ENCODE data around the gene NDRG4. TPM values are rescaled to one million over a fixed set of nuclear protein-coding genes. Genes with fewer than 3 reads are reported as not detected.

The NDRG4 gene, protein sequence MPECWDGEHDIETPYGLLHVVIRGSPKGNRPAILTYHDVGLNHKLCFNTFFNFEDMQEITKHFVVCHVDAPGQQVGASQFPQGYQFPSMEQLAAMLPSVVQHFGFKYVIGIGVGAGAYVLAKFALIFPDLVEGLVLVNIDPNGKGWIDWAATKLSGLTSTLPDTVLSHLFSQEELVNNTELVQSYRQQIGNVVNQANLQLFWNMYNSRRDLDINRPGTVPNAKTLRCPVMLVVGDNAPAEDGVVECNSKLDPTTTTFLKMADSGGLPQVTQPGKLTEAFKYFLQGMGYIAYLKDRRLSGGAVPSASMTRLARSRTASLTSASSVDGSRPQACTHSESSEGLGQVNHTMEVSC
- total RNA-seq: 1.7 TPM in 2 replicates

DNA sequence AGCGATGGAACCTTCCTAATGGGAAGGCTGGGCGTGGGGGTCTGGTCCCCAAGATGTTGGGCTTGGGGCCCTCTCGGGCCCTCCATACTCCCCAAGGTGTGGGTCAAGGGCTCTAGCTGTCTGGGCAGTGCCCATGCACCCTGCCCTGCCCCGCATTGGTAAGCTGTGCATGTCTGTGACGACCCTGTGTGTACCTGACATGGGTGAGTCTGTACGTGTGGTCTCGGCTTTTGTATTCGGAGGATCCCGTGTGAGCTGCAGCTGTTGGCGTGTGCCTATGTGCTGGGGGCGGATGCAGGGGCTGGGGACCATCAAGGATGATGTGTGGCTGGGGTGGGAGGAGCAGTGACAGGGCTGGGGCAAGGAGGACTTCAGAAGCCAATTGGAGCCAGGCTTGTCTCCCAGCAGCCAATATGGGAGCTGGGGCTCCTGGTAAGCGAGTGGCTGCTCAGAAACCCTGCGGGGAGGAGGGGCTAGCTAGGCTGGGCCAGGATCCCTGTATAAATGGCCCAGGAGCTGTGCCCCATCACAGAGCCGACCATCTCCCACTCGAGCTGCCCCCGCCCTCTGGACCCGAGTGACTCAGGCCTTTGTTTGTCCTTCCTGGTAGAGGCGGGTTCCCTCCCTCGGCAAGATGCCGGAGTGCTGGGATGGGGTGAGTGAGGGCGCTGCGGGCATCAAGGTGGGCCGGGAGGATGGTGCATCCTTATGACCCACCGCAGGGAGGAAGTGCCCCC, at the start of gene NDRG4:
TSS of gene NDRG4 (plus strand) at position 529 of the 737 bp plus-strand sequence. CDS start at position 635, 106 bp downstream.
- peak within 1 kb of the TSS; percentile 81 for H3K4me3 Mint-ChIP-seq

GRCh38 chr16:58450590-58450989, 49.4 kb upstream of the NDRG4 start:
- no peak for DNase-seq
- peaks cover 5% of the 10 kb centered on the region for H3K4me1 Mint-ChIP-seq
- H3K27ac Mint-ChIP-seq: no peak overlapping the region
- H3K4me3 Mint-ChIP-seq: no peak overlapping the region
- no peaks in the 10 kb centered on the region for H3K36me3 Mint-ChIP-seq (ENCODE audit: low read depth)
- H3K27me3 Mint-ChIP-seq: peaks cover 23% of the 10 kb centered on the region
- H3K9me3 Mint-ChIP-seq: no peaks in the 10 kb centered on the region
- intact Hi-C loops (cut with micrococcal nuclease): loop anchor here (10.0 kb wide), 1 partner anchor 46 kb away; no protein-coding TSS in a partner anchor

More for the DNA sequence above, at the start of gene NDRG4:
- Mint-ChIP-seq H3K27ac (peak within 1 kb of the TSS; percentile 49), H3K27me3 (peaks cover 4% of the 10 kb centered on the region), H3K9me3 (no peaks in the 10 kb centered on the region), H3K36me3 (ENCODE audit: low read depth) (no peaks in the 10 kb centered on the region), H3K4me1 (peaks cover 14% of the 10 kb centered on the region)
- peak; percentile 75 for DNase-seq
- intact Hi-C loops (cut with micrococcal nuclease): loop anchor here (1.0 kb wide), 1 partner anchor 234 kb away; no protein-coding TSS in a partner anchor

- intact Hi-C loops (cut with micrococcal nuclease): loop anchor here (10.0 kb wide), 1 partner anchor 46 kb away; no protein-coding TSS in a partner anchor
- H3K9me3 Mint-ChIP-seq: no peaks in the 10 kb centered on the region
- no peak overlapping the region for H3K4me3 Mint-ChIP-seq
- H3K27ac Mint-ChIP-seq: no peak overlapping the region
- H3K4me1 Mint-ChIP-seq: peaks cover 5% of the 10 kb centered on the region
- no peak for DNase-seq
- no peaks in the 10 kb centered on the region for H3K36me3 Mint-ChIP-seq (ENCODE audit: low read depth)
- peaks cover 25% of the 10 kb centered on the region for H3K27me3 Mint-ChIP-seq
Observed at GRCh38 chr16:58451265-58451689, 48.7 kb upstream of the NDRG4 start.

- Mint-ChIP-seq H3K4me3 (no peak overlapping the region), H3K4me1 (peaks cover 5% of the 10 kb centered on the region), H3K27ac (no peak overlapping the region), H3K36me3 (ENCODE audit: low read depth) (no peaks in the 10 kb centered on the region), H3K9me3 (no peaks in the 10 kb centered on the region), H3K27me3 (peaks cover 25% of the 10 kb centered on the region)
- no peak for DNase-seq
- intact Hi-C loops (cut with micrococcal nuclease): loop anchor here (10.0 kb wide), 1 partner anchor 47 kb away; no protein-coding TSS in a partner anchor
Observed at GRCh38 chr16:58451945-58452401, 48.0 kb upstream of the NDRG4 start.

GRCh38 chr16:58452640-58453039, 47.3 kb upstream of the NDRG4 start:
- peaks cover 22% of the 10 kb centered on the region for H3K27me3 Mint-ChIP-seq
- no peak overlapping the region for H3K27ac Mint-ChIP-seq
- H3K4me1 Mint-ChIP-seq: peaks cover 5% of the 10 kb centered on the region
- H3K9me3 Mint-ChIP-seq: no peaks in the 10 kb centered on the region
- H3K36me3 Mint-ChIP-seq (ENCODE audit: low read depth): no peaks in the 10 kb centered on the region
- DNase-seq: no peak
- H3K4me3 Mint-ChIP-seq: no peak overlapping the region
- intact Hi-C loops (cut with micrococcal nuclease): loop anchor here (10.0 kb wide), 1 partner anchor 48 kb away; no protein-coding TSS in a partner anchor

DNA sequence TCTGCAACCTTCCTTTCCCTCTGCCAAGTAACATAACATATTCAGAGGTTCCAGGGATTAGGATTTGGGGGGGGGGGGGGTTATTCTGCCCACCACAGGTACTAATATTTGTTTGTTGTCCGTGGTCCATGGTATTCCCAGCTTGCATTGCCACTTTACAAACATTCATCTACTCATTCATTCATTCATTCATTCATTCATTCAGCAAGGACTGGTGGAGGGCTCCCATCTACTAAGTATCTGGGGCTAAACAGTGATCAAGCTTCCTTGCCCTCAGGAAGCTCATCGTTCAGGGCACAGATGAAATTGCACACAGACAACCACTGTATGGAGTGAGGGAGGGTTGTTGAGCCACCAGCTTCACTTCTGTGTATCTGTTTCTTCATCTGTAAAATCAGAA, 45.8 kb upstream of the NDRG4 start:
- Mint-ChIP-seq H3K27ac (no peak overlapping the region), H3K36me3 (ENCODE audit: low read depth) (no peaks in the 10 kb centered on the region), H3K27me3 (peaks cover 20% of the 10 kb centered on the region), H3K4me3 (no peak overlapping the region), H3K9me3 (no peaks in the 10 kb centered on the region), H3K4me1 (peaks cover 8% of the 10 kb centered on the region)
- DNase-seq: no peak
- intact Hi-C loops (cut with micrococcal nuclease): loop anchor here (10.0 kb wide), 1 partner anchor 49 kb away; no protein-coding TSS in a partner anchor

DNA sequence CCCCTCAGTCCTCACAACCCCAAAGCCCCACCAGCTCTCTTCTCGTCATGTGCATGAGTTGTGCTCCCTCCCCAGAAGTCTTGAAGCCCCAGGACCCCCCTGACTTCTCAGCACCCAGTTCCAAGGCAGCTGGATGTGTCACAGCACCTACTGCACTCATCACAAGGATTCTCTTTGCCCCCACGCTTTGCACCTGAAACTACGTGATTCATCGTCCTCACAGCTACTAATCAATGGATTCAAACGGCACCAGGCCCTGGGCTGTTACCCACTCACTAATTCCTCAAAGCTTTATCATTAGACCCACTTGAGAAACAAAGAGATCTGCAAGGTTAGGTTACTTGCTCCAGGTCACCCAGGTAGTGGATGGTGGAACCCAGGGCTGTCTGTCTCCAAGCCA, 45.1 kb upstream of the NDRG4 start:
- Mint-ChIP-seq H3K27ac (no peak overlapping the region), H3K27me3 (peaks cover 16% of the 10 kb centered on the region)
- intact Hi-C loops (cut with micrococcal nuclease): loop anchor here (10.0 kb wide), 1 partner anchor 50 kb away; no protein-coding TSS in a partner anchor

GRCh38 chr16:58455750-58456149, 44.2 kb upstream of the NDRG4 start:
- intact Hi-C loops (cut with micrococcal nuclease): loop anchor here (10.0 kb wide), 1 partner anchor 51 kb away; no protein-coding TSS in a partner anchor
- Mint-ChIP-seq H3K4me3 (no peak overlapping the region), H3K27ac (no peak overlapping the region), H3K27me3 (peaks cover 18% of the 10 kb centered on the region), H3K4me1 (peaks cover 13% of the 10 kb centered on the region), H3K36me3 (ENCODE audit: low read depth) (no peaks in the 10 kb centered on the region), H3K9me3 (no peaks in the 10 kb centered on the region)
- DNase-seq: no peak

More for the DNA sequence above, 45.1 kb upstream of the NDRG4 start:
- no peak overlapping the region for H3K4me3 Mint-ChIP-seq
- H3K36me3 Mint-ChIP-seq (ENCODE audit: low read depth): no peaks in the 10 kb centered on the region
- DNase-seq: no peak
- no peaks in the 10 kb centered on the region for H3K9me3 Mint-ChIP-seq
- peaks cover 13% of the 10 kb centered on the region for H3K4me1 Mint-ChIP-seq

DNA sequence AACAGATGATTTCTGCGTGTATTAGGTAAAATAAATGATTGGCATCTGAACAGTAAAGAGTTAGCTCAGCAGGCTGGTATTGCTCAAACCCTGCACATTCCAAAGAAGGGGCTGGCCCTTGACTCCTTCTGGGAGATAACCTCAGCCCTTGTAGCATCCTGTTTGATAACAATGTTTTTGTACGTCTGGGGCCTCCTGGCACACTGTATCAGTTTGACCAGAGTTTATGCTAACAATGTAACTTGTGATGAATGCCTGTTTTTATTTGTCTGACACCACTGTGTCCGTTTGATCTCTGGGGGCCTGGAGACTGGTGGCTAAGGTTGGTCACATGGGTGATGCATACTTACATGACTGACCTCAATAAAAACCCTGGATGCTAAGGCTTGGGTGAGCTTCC, 43.8 kb upstream of the NDRG4 start:
- no peak overlapping the region for H3K4me3 Mint-ChIP-seq
- H3K36me3 Mint-ChIP-seq (ENCODE audit: low read depth): no peaks in the 10 kb centered on the region
- intact Hi-C loops (cut with micrococcal nuclease): loop anchor here (10.0 kb wide), 1 partner anchor 51 kb away; no protein-coding TSS in a partner anchor
- no peak for DNase-seq
- H3K27ac Mint-ChIP-seq: no peak overlapping the region
- H3K9me3 Mint-ChIP-seq: no peaks in the 10 kb centered on the region
- H3K27me3 Mint-ChIP-seq: peaks cover 20% of the 10 kb centered on the region
- peaks cover 14% of the 10 kb centered on the region for H3K4me1 Mint-ChIP-seq

DNA sequence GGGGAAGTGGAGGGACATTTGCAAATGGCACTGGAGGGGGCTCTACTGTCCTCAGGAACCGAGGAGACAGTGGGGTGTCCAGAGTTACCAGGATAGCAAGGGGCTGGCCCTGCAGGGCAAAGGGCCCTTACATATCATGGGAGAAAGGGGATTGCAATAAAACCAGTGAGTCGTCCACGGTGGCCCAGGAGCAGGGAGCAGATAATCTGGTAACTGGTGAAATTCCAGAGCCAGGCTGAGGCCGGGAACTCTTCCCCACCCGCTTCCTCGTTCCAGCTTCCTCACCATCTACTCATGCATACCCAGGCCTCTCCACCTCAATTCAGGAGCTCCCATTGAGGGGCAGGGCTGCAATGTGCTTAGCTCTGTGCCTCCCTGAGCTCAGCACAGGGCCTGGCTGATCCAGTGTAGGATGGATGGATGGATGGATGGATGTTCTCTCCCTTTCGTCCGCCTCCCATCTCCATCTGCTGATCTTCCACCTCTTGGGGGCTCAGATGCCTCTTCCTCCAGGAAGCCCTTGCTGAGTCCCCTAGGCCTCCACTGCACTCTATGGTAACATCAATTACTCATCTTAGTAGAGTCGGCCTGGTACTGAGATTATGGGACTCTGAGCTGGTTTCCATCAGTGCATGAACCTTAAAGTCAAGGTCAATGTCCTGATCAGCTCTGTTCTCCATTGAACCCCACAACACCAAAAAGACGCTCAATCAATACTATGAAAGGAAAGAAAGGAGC, 41.2 kb upstream of the NDRG4 start:
- intact Hi-C loops (cut with micrococcal nuclease): loop anchor here (10.0 kb wide), 1 partner anchor 54 kb away; no protein-coding TSS in a partner anchor
- H3K9me3 Mint-ChIP-seq: no peaks in the 10 kb centered on the region
- no peaks in the 10 kb centered on the region for H3K36me3 Mint-ChIP-seq (ENCODE audit: low read depth)
- peaks cover 14% of the 10 kb centered on the region for H3K4me1 Mint-ChIP-seq
- H3K27me3 Mint-ChIP-seq: peaks cover 31% of the 10 kb centered on the region
- peak overlapping the region; percentile 0 for H3K4me3 Mint-ChIP-seq
- peak overlapping the region; percentile 19 for H3K27ac Mint-ChIP-seq
- DNase-seq: no peak

DNA sequence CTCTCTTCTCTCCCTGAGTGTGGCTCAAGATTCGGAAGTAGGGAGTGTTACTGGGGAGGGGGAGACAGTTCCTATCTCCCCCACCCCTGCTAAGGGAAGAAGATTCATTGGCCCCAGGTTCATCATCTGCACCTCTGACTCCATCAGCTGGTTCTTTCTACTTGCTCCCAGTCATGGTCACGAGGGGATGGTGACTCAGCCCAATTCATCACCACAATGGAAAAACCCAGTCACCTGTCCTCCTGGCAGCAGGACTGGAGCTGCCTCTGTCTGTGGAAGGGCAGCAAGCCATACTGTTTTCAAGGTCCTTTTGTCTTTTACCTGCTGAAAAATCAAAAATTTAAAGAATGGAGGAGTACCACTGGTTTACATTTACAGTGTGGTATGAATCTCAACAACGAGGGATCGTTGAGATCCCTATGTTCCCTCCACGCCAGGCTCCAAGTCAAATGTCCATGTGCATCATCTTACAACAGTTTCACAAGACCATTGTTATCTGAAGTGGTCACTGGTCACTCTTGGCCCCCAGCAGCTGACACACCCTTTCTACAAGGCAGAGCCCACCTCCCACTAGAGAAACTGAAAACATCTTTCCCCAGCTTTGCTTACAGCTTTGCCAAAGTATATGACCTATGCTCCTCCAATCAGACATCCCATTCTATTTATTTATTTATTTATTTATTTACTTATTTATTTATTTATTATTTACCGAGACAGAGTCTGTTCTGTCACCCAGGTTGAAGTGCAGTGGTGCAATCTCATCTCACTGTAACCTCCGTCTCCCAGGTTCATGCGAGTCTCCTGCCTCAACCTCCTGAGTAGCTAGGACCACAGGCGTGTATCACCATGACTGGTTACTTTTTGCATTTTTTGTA, 40.4 kb upstream of the NDRG4 start:
- intact Hi-C loops (cut with micrococcal nuclease): loop anchor here (10.0 kb wide), 1 partner anchor 55 kb away; no protein-coding TSS in a partner anchor
- Mint-ChIP-seq H3K36me3 (ENCODE audit: low read depth) (no peaks in the 10 kb centered on the region), H3K27me3 (peaks cover 28% of the 10 kb centered on the region), H3K9me3 (no peaks in the 10 kb centered on the region), H3K27ac (peak overlapping the region; percentile 19), H3K4me1 (peaks cover 14% of the 10 kb centered on the region), H3K4me3 (peak overlapping the region; percentile 0)
- DNase-seq: peak; percentile 78

- DNase-seq: no peak
- Mint-ChIP-seq H3K4me3 (no peak overlapping the region), H3K36me3 (ENCODE audit: low read depth) (no peaks in the 10 kb centered on the region), H3K4me1 (peaks cover 14% of the 10 kb centered on the region), H3K9me3 (no peaks in the 10 kb centered on the region), H3K27me3 (peaks cover 32% of the 10 kb centered on the region), H3K27ac (no peak overlapping the region)
- intact Hi-C loops (cut with micrococcal nuclease): no loop called here
Observed at GRCh38 chr16:58460219-58460610, 39.7 kb upstream of the NDRG4 start.
